Measurements from ENCODE around the gene EFCAB8. TPM values are rescaled to one million over a fixed set of nuclear protein-coding genes. Genes with fewer than 3 reads are reported as not detected.

EFCAB8 gene
- total RNA-seq, 1 donor from 2014 or later, result 0.41 TPM

- FAIRE-seq (no peak), DNase-seq (ENCODE audit: low read depth) (no peak)
- H2AFZ ChIP-seq (ENCODE audit: low read depth, low read length), result no peak overlapping the region
- no peaks in the 10 kb centered on the region for H4K20me1 ChIP-seq (ENCODE audit: insufficient read depth, low read length)
- H3K9me3 ChIP-seq (ENCODE audit: insufficient read depth, low read depth, low read length), result no peaks in the 10 kb centered on the region
- no peaks in the 10 kb centered on the region for H3K4me1 ChIP-seq (ENCODE audit: insufficient read depth, low read length)
- Mint-ChIP-seq H3K4me3 (ENCODE audit: unreplicated experiment) (no peak overlapping the region), H3K27ac (ENCODE audit: unreplicated experiment) (no peak overlapping the region), H3K27me3 (ENCODE audit: low read depth, unreplicated experiment) (peaks cover 31% of the 10 kb centered on the region), H3K4me1 (ENCODE audit: low read depth, unreplicated experiment) (no peaks in the 10 kb centered on the region), H3K9me3 (ENCODE audit: unreplicated experiment) (peaks cover 4% of the 10 kb centered on the region), H3K36me3 (ENCODE audit: low read depth, unreplicated experiment) (no peaks in the 10 kb centered on the region)
- TF ChIP-seq EZH2 (IDR thresholded peaks at IDR 0.05; ENCODE audit: insufficient read depth, low read length) (no peak), CTCF (IDR thresholded peaks at IDR 0.05; ENCODE audit: insufficient read depth, low read depth, low read length) (no peak)
- H3K4me2 ChIP-seq (ENCODE audit: low read length), result no peak overlapping the region
- H3K27ac ChIP-seq (ENCODE audit: low read depth, low read length), result no peak overlapping the region
- no peaks in the 10 kb centered on the region for H3K27me3 ChIP-seq (ENCODE audit: insufficient read depth, low read length)
- H3K9ac ChIP-seq (ENCODE audit: low read length), result no peak overlapping the region
- H3K4me3 ChIP-seq (ENCODE audit: insufficient read depth, low read depth, low read length), result no peak overlapping the region
- no peaks in the 10 kb centered on the region for H3K79me2 ChIP-seq (ENCODE audit: insufficient read depth, low read length)
- no peaks in the 10 kb centered on the region for H3K36me3 ChIP-seq (ENCODE audit: insufficient read depth, low read length)
These were observed 107.1 kb downstream of the EFCAB8 start for GRCh38 chr20:32965581-32966373.

GRCh38 chr20:32966382-32966781 is 107.7 kb downstream of the EFCAB8 start:
- H3K4me3 ChIP-seq (ENCODE audit: insufficient read depth, low read depth, low read length), result no peak overlapping the region
- H2AFZ ChIP-seq (ENCODE audit: low read depth, low read length), result no peak overlapping the region
- no peaks in the 10 kb centered on the region for H3K4me1 ChIP-seq (ENCODE audit: insufficient read depth, low read length)
- no peak overlapping the region for H3K4me3 Mint-ChIP-seq (ENCODE audit: unreplicated experiment)
- TF ChIP-seq CTCF (IDR thresholded peaks at IDR 0.05; ENCODE audit: insufficient read depth, low read depth, low read length) (no peak), EZH2 (IDR thresholded peaks at IDR 0.05; ENCODE audit: insufficient read depth, low read length) (no peak)
- H3K27me3 Mint-ChIP-seq (ENCODE audit: low read depth, unreplicated experiment), result peaks cover 31% of the 10 kb centered on the region
- no peaks in the 10 kb centered on the region for H3K27me3 ChIP-seq (ENCODE audit: insufficient read depth, low read length)
- no peak overlapping the region for H3K9ac ChIP-seq (ENCODE audit: low read length)
- peaks cover 4% of the 10 kb centered on the region for H3K9me3 Mint-ChIP-seq (ENCODE audit: unreplicated experiment)
- no peaks in the 10 kb centered on the region for H3K79me2 ChIP-seq (ENCODE audit: insufficient read depth, low read length)
- H3K27ac Mint-ChIP-seq (ENCODE audit: unreplicated experiment), result no peak overlapping the region
- no peaks in the 10 kb centered on the region for H3K4me1 Mint-ChIP-seq (ENCODE audit: low read depth, unreplicated experiment)
- H3K36me3 Mint-ChIP-seq (ENCODE audit: low read depth, unreplicated experiment), result no peaks in the 10 kb centered on the region
- FAIRE-seq (no peak), DNase-seq (ENCODE audit: low read depth) (no peak)
- H4K20me1 ChIP-seq (ENCODE audit: insufficient read depth, low read length), result no peaks in the 10 kb centered on the region
- no peaks in the 10 kb centered on the region for H3K9me3 ChIP-seq (ENCODE audit: insufficient read depth, low read depth, low read length)
- no peaks in the 10 kb centered on the region for H3K36me3 ChIP-seq (ENCODE audit: insufficient read depth, low read length)
- H3K27ac ChIP-seq (ENCODE audit: low read depth, low read length), result no peak overlapping the region
- no peak overlapping the region for H3K4me2 ChIP-seq (ENCODE audit: low read length)

All from astrocyte (in vitro differentiated cells and primary cell).